NB4 (cell line): ENCODE results near the gene PLCD1.

Source experiments
- DNase-seq: peaks from one replicate; pipeline ENCODE4 v3.0.0; 2010; ENCODE audit warnings: low read depth
- H3K4me3 ChIP-seq: one replicate; pipeline ENCODE4 v1.5.1; 2011; ENCODE audit warnings: mild to moderate bottlenecking, low read depth, low read length, moderate library complexity
- MYC ChIP-seq: IDR thresholded peaks from 2 replicates; pipeline ENCODE4 v1.6.1; 2011; ENCODE audit warnings: low read depth, low read length
- POLR2A ChIP-seq: IDR thresholded peaks from 2 replicates; pipeline ENCODE4 v1.6.1; 2011; ENCODE audit warnings: mild to moderate bottlenecking; ENCODE audit not compliant: insufficient read length; ENCODE audit errors: extremely low read depth
- TF ChIP-seq, protein P1 (sequence below): IDR thresholded peaks from one replicate; pipeline ENCODE4 v1.5.1; 2012; ENCODE audit warnings: low read depth, low read length
- TF ChIP-seq, protein P2 (sequence below): IDR thresholded peaks from 2 replicates; pipeline ENCODE4 v1.6.1; 2011; ENCODE audit warnings: low read depth, low read length

The PLCD1 gene

DNA sequence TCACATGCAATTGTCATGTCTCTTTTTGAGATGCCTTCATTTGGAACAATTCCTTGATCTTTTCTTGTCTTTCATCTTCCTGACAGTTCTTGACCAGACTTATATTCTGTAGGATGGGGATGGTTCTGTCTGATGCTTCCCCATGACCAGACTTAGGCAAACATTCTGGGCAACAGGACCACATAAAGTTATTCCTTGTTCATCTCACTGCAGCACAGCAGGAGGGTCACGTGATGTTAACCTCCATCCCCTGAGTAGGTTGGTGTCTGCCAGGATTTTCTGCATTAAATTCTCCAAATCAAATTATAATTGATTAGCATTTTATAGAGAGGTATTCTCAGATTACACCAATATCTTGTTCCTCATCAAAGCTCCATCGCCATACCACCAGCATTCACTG is 17.4 kb upstream of the PLCD1 start:
- no peak overlapping the region for H3K4me3 ChIP-seq
- TF ChIP-seq, protein P1, sequence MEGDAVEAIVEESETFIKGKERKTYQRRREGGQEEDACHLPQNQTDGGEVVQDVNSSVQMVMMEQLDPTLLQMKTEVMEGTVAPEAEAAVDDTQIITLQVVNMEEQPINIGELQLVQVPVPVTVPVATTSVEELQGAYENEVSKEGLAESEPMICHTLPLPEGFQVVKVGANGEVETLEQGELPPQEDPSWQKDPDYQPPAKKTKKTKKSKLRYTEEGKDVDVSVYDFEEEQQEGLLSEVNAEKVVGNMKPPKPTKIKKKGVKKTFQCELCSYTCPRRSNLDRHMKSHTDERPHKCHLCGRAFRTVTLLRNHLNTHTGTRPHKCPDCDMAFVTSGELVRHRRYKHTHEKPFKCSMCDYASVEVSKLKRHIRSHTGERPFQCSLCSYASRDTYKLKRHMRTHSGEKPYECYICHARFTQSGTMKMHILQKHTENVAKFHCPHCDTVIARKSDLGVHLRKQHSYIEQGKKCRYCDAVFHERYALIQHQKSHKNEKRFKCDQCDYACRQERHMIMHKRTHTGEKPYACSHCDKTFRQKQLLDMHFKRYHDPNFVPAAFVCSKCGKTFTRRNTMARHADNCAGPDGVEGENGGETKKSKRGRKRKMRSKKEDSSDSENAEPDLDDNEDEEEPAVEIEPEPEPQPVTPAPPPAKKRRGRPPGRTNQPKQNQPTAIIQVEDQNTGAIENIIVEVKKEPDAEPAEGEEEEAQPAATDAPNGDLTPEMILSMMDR = no peak
- TF ChIP-seq POLR2A = no peak
- TF ChIP-seq, protein P2, sequence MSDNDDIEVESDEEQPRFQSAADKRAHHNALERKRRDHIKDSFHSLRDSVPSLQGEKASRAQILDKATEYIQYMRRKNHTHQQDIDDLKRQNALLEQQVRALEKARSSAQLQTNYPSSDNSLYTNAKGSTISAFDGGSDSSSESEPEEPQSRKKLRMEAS = no peak
- TF ChIP-seq MYC = no peak
- no peak for DNase-seq

DNA sequence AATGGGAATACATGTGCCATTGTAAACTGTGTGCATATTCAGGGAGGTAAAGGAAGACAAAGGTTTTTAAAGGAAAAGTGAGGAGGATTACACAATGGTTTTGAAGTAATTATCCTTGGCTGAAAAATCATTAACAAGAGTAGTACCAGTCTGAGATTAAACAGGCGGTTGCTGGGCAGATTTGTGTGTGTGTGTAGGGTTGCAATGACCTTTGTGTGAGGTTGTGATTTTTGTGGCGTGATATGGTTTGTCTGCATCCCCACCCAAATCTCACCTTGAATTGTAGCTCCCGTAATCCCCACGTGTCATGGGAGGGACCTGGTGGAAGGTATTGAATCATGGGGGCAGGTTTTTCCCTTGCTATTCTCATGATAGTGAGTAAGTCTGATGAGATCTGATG is 16.6 kb upstream of the PLCD1 start:
- no peak for DNase-seq
- no peak overlapping the region for H3K4me3 ChIP-seq
- TF ChIP-seq MYC = no peak

DNA sequence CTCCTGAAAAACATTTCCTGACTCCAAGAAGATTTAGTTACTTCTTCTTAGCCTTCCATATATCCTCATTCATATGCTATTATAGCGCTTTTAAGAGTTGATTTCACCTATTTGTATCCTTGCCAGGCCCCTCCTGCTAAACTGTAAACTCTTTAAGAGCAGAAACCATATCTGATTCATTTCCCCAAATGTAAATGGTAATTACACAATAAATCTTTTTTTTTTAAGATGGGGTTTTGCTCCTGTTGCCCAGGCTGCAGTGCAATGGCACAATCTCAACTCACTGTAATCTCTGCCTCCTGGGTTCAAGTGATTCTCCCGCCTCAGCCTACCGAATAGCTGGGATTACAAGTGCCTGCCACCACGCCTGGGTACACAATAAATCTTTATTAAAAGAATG is 14.0 kb upstream of the PLCD1 start:
- H3K4me3 ChIP-seq = no peak overlapping the region
- no peak for TF ChIP-seq POLR2A
- TF ChIP-seq, protein P1 = no peak
- TF ChIP-seq, protein P2 = no peak
- no peak for TF ChIP-seq MYC
- DNase-seq = no peak

DNA sequence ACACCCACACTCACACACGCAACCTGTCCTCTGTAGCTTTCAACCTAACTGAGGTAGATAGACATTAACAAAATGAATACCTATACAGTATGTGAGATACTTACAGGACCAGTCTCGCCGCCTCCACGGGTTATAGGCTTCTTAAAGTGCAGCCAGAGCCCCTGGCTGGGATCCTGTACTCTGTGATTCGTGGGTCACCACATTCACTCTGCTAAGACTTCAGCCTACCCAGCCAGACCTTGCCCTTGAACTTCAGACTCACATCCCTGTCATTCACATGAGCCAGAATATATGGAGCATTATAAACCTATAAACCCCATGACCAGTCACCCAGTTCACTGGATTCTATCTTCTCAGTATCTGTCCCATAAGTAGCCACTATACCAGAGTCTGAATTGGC is 11.0 kb upstream of the PLCD1 start:
- DNase-seq = no peak
- TF ChIP-seq, protein P2 = no peak
- TF ChIP-seq MYC (no peak), POLR2A (no peak)
- TF ChIP-seq, protein P1 = no peak
- no peak overlapping the region for H3K4me3 ChIP-seq

GRCh38 chr3:38039899-38040261 is 10.4 kb upstream of the PLCD1 start:
- peak; percentile 83 for DNase-seq
- no peak overlapping the region for H3K4me3 ChIP-seq
- TF ChIP-seq, protein P2 = no peak
- TF ChIP-seq, protein P1 = peak; percentile 32

- TF ChIP-seq MYC (no peak), POLR2A (no peak)
- TF ChIP-seq, protein P1 = no peak
- TF ChIP-seq, protein P2 = no peak
- H3K4me3 ChIP-seq = peak within 1 kb of the TSS; percentile 21
- peak; percentile 73 for DNase-seq
Measured at GRCh38 chr3:38039101-38039898, 9.9 kb upstream of the PLCD1 start, which contains the start of gene DLEC1. Gene DLEC1, plus strand, starts transcription at chr3:38039208. Its CDS starts 18 bp downstream, at chr3:38039226.
